ENCODE measurements around the gene ITGB7. TPM values are rescaled to one million over a fixed set of nuclear protein-coding genes. Genes with fewer than 3 reads are reported as not detected.
"Not testable (repeated sequence)": the region's sequence is repeated elsewhere in the genome, so short reads cannot be mapped to it uniquely, and the experiment has no call there.

The ITGB7 gene
- total and polyA plus RNA-seq, 11 donors: 0.12 to 11.6 (median 1.1) TPM

- 85 to 97% (median 95%) methylated on average over 1 of the region's 1 CpG for WGBS, 4 donors
- no peaks in the 10 kb centered on the region for H3K36me3 ChIP-seq
- intact Hi-C loops (cut with DNase I): no loop called here
- H3K4me3 ChIP-seq: no peak overlapping the region
- no peaks in the 10 kb centered on the region for H3K9me3 ChIP-seq
- no peak overlapping the region for H3K27ac ChIP-seq
- TF ChIP-seq, protein P1, sequence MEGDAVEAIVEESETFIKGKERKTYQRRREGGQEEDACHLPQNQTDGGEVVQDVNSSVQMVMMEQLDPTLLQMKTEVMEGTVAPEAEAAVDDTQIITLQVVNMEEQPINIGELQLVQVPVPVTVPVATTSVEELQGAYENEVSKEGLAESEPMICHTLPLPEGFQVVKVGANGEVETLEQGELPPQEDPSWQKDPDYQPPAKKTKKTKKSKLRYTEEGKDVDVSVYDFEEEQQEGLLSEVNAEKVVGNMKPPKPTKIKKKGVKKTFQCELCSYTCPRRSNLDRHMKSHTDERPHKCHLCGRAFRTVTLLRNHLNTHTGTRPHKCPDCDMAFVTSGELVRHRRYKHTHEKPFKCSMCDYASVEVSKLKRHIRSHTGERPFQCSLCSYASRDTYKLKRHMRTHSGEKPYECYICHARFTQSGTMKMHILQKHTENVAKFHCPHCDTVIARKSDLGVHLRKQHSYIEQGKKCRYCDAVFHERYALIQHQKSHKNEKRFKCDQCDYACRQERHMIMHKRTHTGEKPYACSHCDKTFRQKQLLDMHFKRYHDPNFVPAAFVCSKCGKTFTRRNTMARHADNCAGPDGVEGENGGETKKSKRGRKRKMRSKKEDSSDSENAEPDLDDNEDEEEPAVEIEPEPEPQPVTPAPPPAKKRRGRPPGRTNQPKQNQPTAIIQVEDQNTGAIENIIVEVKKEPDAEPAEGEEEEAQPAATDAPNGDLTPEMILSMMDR (IDR thresholded peaks at IDR 0.05): no peak
- TF ChIP-seq POLR2A (IDR thresholded peaks at IDR 0.05): no peak
- ATAC-seq: no peak
- no peaks in the 10 kb centered on the region for H3K27me3 ChIP-seq
- DNase-seq: no peak
- H3K4me1 ChIP-seq: peaks cover 0 to 81% (median 10%) of the 10 kb centered on the region in 12 donors
Observed at GRCh38 chr12:53204351-53204750, 2.7 kb downstream of the ITGB7 start.

GRCh38 chr12:53202316-53202715 lies 4.7 kb downstream of the ITGB7 start:
- intact Hi-C loops (cut with DNase I); H3K27ac ChIP-seq; ATAC-seq; DNase-seq; H3K27me3 ChIP-seq; H3K36me3 ChIP-seq; H3K4me3 ChIP-seq; H3K9me3 ChIP-seq: not testable (repeated sequence)
- H3K4me1 ChIP-seq: peaks cover 0 to 71% (median 6%) of the 10 kb centered on the region in 12 donors
- 87 to 92% (median 91%) methylated on average over 7 of the region's 7 CpGs for WGBS, 4 donors

DNA sequence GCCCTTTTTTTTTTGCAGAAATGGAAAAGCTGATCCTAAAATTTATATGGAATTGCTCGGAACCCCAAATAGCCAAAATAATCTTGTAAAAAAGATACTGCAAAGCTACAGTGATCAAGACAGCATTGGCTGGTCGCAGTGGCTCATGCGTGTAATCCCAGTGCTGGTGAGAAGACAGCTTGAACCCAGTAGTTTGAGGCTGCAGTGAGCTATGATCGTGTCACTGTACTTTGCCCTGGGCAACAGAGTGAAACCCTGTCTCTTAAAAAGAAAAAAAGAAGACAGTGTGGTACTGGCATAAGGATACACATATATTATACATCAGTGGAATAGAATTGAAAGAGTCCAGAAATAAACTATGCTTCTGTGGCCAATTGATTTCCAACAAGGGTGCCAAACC lies 5.4 kb downstream of the ITGB7 start:
- no peaks in the 10 kb centered on the region for H3K9me3 ChIP-seq
- intact Hi-C loops (cut with DNase I): no loop called here
- no peak overlapping the region for H3K27ac ChIP-seq
- no peak overlapping the region for H3K4me3 ChIP-seq
- no peaks in the 10 kb centered on the region for H3K27me3 ChIP-seq
- H3K36me3 ChIP-seq: no peaks in the 10 kb centered on the region
- H3K4me1 ChIP-seq: peaks cover 0 to 67% (median 6%) of the 10 kb centered on the region in 12 donors
- no peak for DNase-seq
- 92 to 96% (median 93%) methylated on average over 4 of the region's 4 CpGs for WGBS, 4 donors
- ATAC-seq: no peak
- TF ChIP-seq POLR2A (IDR thresholded peaks at IDR 0.05): no peak
- TF ChIP-seq, protein P1 (IDR thresholded peaks at IDR 0.05): no peak

GRCh38 chr12:53201177-53201541 lies 5.9 kb downstream of the ITGB7 start:
- intact Hi-C loops (cut with DNase I): no loop called here
- WGBS, 4 donors: 61 to 79% (median 71%) methylated on average over 1 of the region's 1 CpG
- H3K27me3 ChIP-seq: no peaks in the 10 kb centered on the region
- no peak for ATAC-seq
- no peaks in the 10 kb centered on the region for H3K36me3 ChIP-seq
- no peak for TF ChIP-seq POLR2A (IDR thresholded peaks at IDR 0.05)
- TF ChIP-seq, protein P1 (IDR thresholded peaks at IDR 0.05): no peak
- H3K9me3 ChIP-seq: no peaks in the 10 kb centered on the region
- peaks cover 0 to 62% (median 6%) of the 10 kb centered on the region in 12 donors for H3K4me1 ChIP-seq
- DNase-seq: no peak
- H3K4me3 ChIP-seq: no peak overlapping the region
- peak overlapping the region in 1 of 12 donors; percentile 44 for H3K27ac ChIP-seq

GRCh38 chr12:53200458-53201176 lies 6.4 kb downstream of the ITGB7 start:
- H3K27me3 ChIP-seq: no peaks in the 10 kb centered on the region
- no peak for TF ChIP-seq POLR2A (IDR thresholded peaks at IDR 0.05)
- TF ChIP-seq, protein P1 (IDR thresholded peaks at IDR 0.05): no peak
- no peak overlapping the region for H3K4me3 ChIP-seq
- intact Hi-C loops (cut with DNase I): no loop called here
- no peak for DNase-seq
- H3K9me3 ChIP-seq: no peaks in the 10 kb centered on the region
- no peak for ATAC-seq
- peak overlapping the region in 1 of 12 donors; percentile 44 for H3K27ac ChIP-seq
- 74 to 84% (median 81%) methylated on average over 10 of the region's 10 CpGs for WGBS, 4 donors
- H3K4me1 ChIP-seq: peaks cover 0 to 56% (median 6%) of the 10 kb centered on the region in 12 donors
- no peaks in the 10 kb centered on the region for H3K36me3 ChIP-seq
